SK-N-SH treated with all-trans-retinoic acid at 6 μM for 48 hours (cell line): Measurements from ENCODE around the gene CNIH2.
"Not testable (repeated sequence)": the region's sequence is repeated elsewhere in the genome, so short reads cannot be mapped to it uniquely, and the experiment has no call there.

ENCODE experiments used
- ARNTL ChIP-seq: fragments of 450-650 bp; formaldehyde crosslinking; IDR thresholded peaks from 2 replicates; pipeline ENCODE4 v1.5.0; 2020; ENCODE audit warnings: low read depth, mild to moderate bottlenecking, moderate library complexity, borderline replicate concordance
- CREB5 ChIP-seq: fragments of 250-450 bp; sonication (Bioruptor Pico); IDR thresholded peaks from 2 replicates; pipeline ENCODE4 v1.5.1; 2020; ENCODE audit warnings: low read depth, mild to moderate bottlenecking, moderate library complexity
- ISL1 ChIP-seq: fragments of 250-450 bp; sonication (Bioruptor Pico); IDR thresholded peaks from 2 replicates; pipeline ENCODE4 v2.1.2; 2022; ENCODE audit warnings: mild to moderate bottlenecking, moderate library complexity
- POU6F1 ChIP-seq: fragments of 250-450 bp; sonication (Bioruptor Pico); IDR thresholded peaks from 2 replicates; pipeline ENCODE4 v1.8.0; 2021; ENCODE audit warnings: low read depth, mild to moderate bottlenecking, moderate library complexity, borderline replicate concordance
- RARB ChIP-seq: fragments of 250-450 bp; sonication (Bioruptor Pico); IDR thresholded peaks from 2 replicates; pipeline ENCODE4 v1.8.0; 2021; ENCODE audit warnings: mild to moderate bottlenecking, moderate library complexity
- SNAI2 ChIP-seq: fragments of 250-450 bp; sonication (Bioruptor Pico); IDR thresholded peaks from 2 replicates; pipeline ENCODE4 v1.5.0; 2020; ENCODE audit warnings: mild to moderate bottlenecking, moderate library complexity
- TCF4 ChIP-seq: fragments of 250-450 bp; sonication (Bioruptor Pico); IDR thresholded peaks from 2 replicates; pipeline ENCODE4 v1.8.0; 2021; ENCODE audit warnings: mild to moderate bottlenecking, moderate library complexity, borderline replicate concordance
- ZFP3 ChIP-seq: fragments of 250-450 bp; sonication (Bioruptor Pico); IDR thresholded peaks from 2 replicates; pipeline ENCODE4 v1.5.0; 2020; ENCODE audit warnings: mild to moderate bottlenecking, moderate library complexity
- ZFP30 ChIP-seq: fragments of 450-650 bp; formaldehyde crosslinking; IDR thresholded peaks from 2 replicates; pipeline ENCODE4 v1.5.0; 2022; ENCODE audit warnings: mild to moderate bottlenecking, moderate library complexity
- ZNF565 ChIP-seq: fragments of 450-650 bp; formaldehyde crosslinking; conservative IDR thresholded peaks from 2 replicates; pipeline ENCODE4 v1.5.0; 2020; ENCODE audit warnings: low read depth, mild to moderate bottlenecking, moderate library complexity
- ZNF70 ChIP-seq: fragments of 450-650 bp; formaldehyde crosslinking; IDR thresholded peaks from 2 replicates; pipeline ENCODE4 v1.5.0; 2020; ENCODE audit warnings: mild to moderate bottlenecking, moderate library complexity
- TF ChIP-seq, protein P1 (sequence below): fragments of 250-450 bp; sonication (Bioruptor Pico); IDR thresholded peaks from 2 replicates; pipeline ENCODE4 v1.8.0; 2020; ENCODE audit warnings: mild to moderate bottlenecking, moderate library complexity, borderline replicate concordance

DNA sequence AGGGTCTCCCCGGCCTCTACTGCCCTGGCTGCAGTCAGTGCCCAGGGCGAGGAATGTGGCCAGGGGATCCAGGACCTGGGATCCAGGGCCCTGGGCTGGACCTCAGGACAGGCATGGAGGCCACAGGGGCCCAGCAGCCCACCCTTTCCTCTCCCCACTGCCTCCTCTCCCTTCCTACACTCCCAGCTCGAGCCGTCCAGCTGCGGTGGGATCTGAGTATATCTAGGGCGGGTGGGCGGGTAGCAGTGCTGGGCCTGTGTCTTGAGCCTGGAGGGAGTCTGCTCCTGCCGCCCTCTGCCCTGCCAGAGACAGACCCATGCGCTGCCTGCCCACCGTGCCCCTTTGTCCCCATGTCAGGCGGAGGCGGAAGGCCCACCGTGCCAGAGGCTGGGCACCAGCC, 1.4 kb upstream of the CNIH2 start:
- TF ChIP-seq, protein P1, sequence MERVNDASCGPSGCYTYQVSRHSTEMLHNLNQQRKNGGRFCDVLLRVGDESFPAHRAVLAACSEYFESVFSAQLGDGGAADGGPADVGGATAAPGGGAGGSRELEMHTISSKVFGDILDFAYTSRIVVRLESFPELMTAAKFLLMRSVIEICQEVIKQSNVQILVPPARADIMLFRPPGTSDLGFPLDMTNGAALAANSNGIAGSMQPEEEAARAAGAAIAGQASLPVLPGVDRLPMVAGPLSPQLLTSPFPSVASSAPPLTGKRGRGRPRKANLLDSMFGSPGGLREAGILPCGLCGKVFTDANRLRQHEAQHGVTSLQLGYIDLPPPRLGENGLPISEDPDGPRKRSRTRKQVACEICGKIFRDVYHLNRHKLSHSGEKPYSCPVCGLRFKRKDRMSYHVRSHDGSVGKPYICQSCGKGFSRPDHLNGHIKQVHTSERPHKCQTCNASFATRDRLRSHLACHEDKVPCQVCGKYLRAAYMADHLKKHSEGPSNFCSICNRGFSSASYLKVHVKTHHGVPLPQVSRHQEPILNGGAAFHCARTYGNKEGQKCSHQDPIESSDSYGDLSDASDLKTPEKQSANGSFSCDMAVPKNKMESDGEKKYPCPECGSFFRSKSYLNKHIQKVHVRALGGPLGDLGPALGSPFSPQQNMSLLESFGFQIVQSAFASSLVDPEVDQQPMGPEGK (CRISPR knock-in tag) = not testable (repeated sequence)
- TF ChIP-seq ZNF70; ARNTL (CRISPR knock-in tag); RARB (CRISPR knock-in tag); ZFP3 (CRISPR knock-in tag); ZFP30 (CRISPR knock-in tag); CREB5; POU6F1 (CRISPR knock-in tag); SNAI2 (CRISPR knock-in tag); ISL1; TCF4 (CRISPR knock-in tag); ZNF565: not testable (repeated sequence)
